SK-N-SH (cell line): ENCODE data around the gene DEFB129.

ENCODE experiments used
- CTCF ChIP-seq: fragments of 200-600 bp; sonication (generic); IDR thresholded peaks from 2 replicates; pipeline ENCODE4 v1.6.1; 2017; ENCODE audit warnings: antibody characterized with exemption, mild to moderate bottlenecking, moderate library complexity
- EP300 ChIP-seq, 2 experiments: IDR thresholded peaks; 2 replicates each; pipeline versions ENCODE4 v1.4.0 to v1.6.1; 2012; ENCODE audit warnings: borderline replicate concordance in 1 of 2, low read depth in 1 of 2, low read length in 1 of 2
- NFIC ChIP-seq: IDR thresholded peaks from 2 replicates; pipeline ENCODE4 v1.4.0; 2012; ENCODE audit warnings: borderline replicate concordance
- POLR2AphosphoS5 ChIP-seq: IDR thresholded peaks from 2 replicates; pipeline ENCODE4 v1.6.1; 2012; ENCODE audit warnings: low read depth, low read length
- RAD21 ChIP-seq: IDR thresholded peaks from 2 replicates; pipeline ENCODE4 v1.6.1; 2012; ENCODE audit warnings: mild to moderate bottlenecking, low read length
- REST ChIP-seq: IDR thresholded peaks from 2 replicates; pipeline ENCODE4 v1.6.1; 2012; ENCODE audit warnings: mild to moderate bottlenecking, low read depth, low read length, moderate library complexity
- RFX5 ChIP-seq: IDR thresholded peaks from 2 replicates; pipeline ENCODE4 v1.6.1; 2012; ENCODE audit warnings: mild to moderate bottlenecking, improper control_type of control experiment, low read length

GRCh38 chr20:189611-190010, 37.4 kb upstream of the DEFB129 start, which contains the start of gene DEFB128:
- TF ChIP-seq NFIC (no peak), CTCF (no peak), RFX5 (no peak), EP300 (IDR thresholded peaks at IDR 0.05; ENCODE audit: borderline replicate concordance in 1 of 2, low read depth in 1 of 2, low read length in 1 of 2) (no peak), RAD21 (no peak), REST (no peak), POLR2AphosphoS5 (no peak)
